ENCODE data around the gene FASN.

GRCh38 chr17:82053130-82053529 is 44.9 kb downstream of the FASN start:
- no peak for TF ChIP-seq EZH2 (IDR thresholded peaks at IDR 0.05; ENCODE audit: low read length, missing control alignments)
- no peak for TF ChIP-seq CTCF (conservative IDR thresholded peaks at IDR 0.05 in 1 of 2, IDR thresholded peaks at IDR 0.05 in 1 of 2; ENCODE audit: low read depth in 1 of 2, low read length in 2 of 2)
